IMR-90 (cell line): Measurements from ENCODE around the gene NDST1. TPM values are rescaled to one million over a fixed set of nuclear protein-coding genes. Genes with fewer than 3 reads are reported as not detected.

ENCODE experiments used
- ATAC-seq: fragments of 200-7000 bp; cut with Tn5 transposase; 2 replicates; pipeline ENCODE4 v1.9.1; 2020; ENCODE audit warnings: low read depth, mild to moderate bottlenecking, moderate library complexity
- BruUV-seq: library from RNA; stranded (reverse); fragments of 400-500 nt; replicated peaks from 2 replicates; lab custom pipeline; 2021; lab: Mats Ljungman, UMichigan
- CTCF ChIA-PET: fragments of 300-600 bp; formaldehyde crosslinking; extraction: SDS; loops from one replicate; lab custom pipeline; 2021; ENCODE audit warnings: antibody characterized with exemption; lab: Yijun Ruan, JAX
- POLR2A ChIA-PET: fragments of 300-600 bp; sonication (Branson Sonifier 250); formaldehyde crosslinking; loops from one replicate; lab custom pipeline; 2022; ENCODE audit warnings: antibody characterized with exemption; ENCODE audit not compliant: unreplicated experiment; lab: Charles Lee
- DNase-seq: peaks from one replicate; pipeline ENCODE4 v3.0.0; 2013
- H2AFZ ChIP-seq: replicated peaks from 2 replicates; pipeline ENCODE3; 2013; ENCODE audit warnings: low read length, mild to moderate bottlenecking; ENCODE audit not compliant: poor library complexity
- H2AK5ac ChIP-seq: 2 replicates; pipeline ENCODE4 v1.6.1; 2013; ENCODE audit warnings: low read depth, low read length, inconsistent platforms
- H2AK9ac ChIP-seq: replicated peaks from 2 replicates; pipeline ENCODE3; 2013; ENCODE audit warnings: mild to moderate bottlenecking, low read depth, low read length, moderate library complexity; ENCODE audit not compliant: poor library complexity
- H2BK120ac ChIP-seq: 2 replicates; pipeline ENCODE4 v1.6.1; 2013; ENCODE audit warnings: low read depth, low read length, inconsistent platforms
- H2BK15ac ChIP-seq: 3 replicates; pipeline ENCODE4 v1.6.1; 2013; ENCODE audit warnings: low read depth, low read length, inconsistent platforms
- H2BK20ac ChIP-seq: 2 replicates; pipeline ENCODE4 v1.6.1; 2013; ENCODE audit warnings: low read depth, mild to moderate bottlenecking, inconsistent platforms, low read length, moderate library complexity
- H2BK5ac ChIP-seq: 2 replicates; pipeline ENCODE4 v1.6.1; 2013; ENCODE audit warnings: mild to moderate bottlenecking, low read depth, low read length, inconsistent platforms; ENCODE audit not compliant: poor library complexity, severe bottlenecking
- H3K14ac ChIP-seq: replicated peaks from 2 replicates; pipeline ENCODE4 v1.6.1; 2013; ENCODE audit warnings: low read depth, low read length, inconsistent platforms
- H3K18ac ChIP-seq: 2 replicates; pipeline ENCODE4 v1.6.1; 2013; ENCODE audit warnings: low read depth, low read length, control low read depth
- H3K23ac ChIP-seq: 2 replicates; pipeline ENCODE4 v1.6.1; 2013; ENCODE audit warnings: low read depth, low read length, inconsistent platforms
- H3K27ac ChIP-seq: 2 replicates; pipeline ENCODE4 v1.5.1; 2013; ENCODE audit warnings: mild to moderate bottlenecking, control low read depth, low read length; ENCODE audit not compliant: insufficient read depth
- H3K27me3 ChIP-seq: 2 replicates; pipeline ENCODE4 v1.6.1; 2013; ENCODE audit warnings: low read length; ENCODE audit not compliant: control insufficient read depth, insufficient read depth
- H3K36me3 ChIP-seq: 2 replicates; pipeline ENCODE4 v1.6.1; 2013; ENCODE audit warnings: low read length, mixed read lengths; ENCODE audit not compliant: control insufficient read depth, insufficient read depth
- H3K4ac ChIP-seq: 2 replicates; pipeline ENCODE4 v1.6.1; 2013; ENCODE audit warnings: low read depth, low read length, inconsistent platforms
- H3K4me1 ChIP-seq: 2 replicates; pipeline ENCODE4 v1.6.1; 2013; ENCODE audit warnings: low read length, mixed read lengths; ENCODE audit not compliant: control insufficient read depth, insufficient read depth
- H3K4me2 ChIP-seq: 2 replicates; pipeline ENCODE4 v1.6.1; 2013; ENCODE audit warnings: low read depth, mild to moderate bottlenecking, control low read depth, low read length, moderate library complexity
- H3K4me3 ChIP-seq: 2 replicates; pipeline ENCODE4 v1.5.1; 2013; ENCODE audit warnings: low read depth, mild to moderate bottlenecking, control low read depth, low read length, moderate library complexity; ENCODE audit not compliant: insufficient read depth
- H3K56ac ChIP-seq: 2 replicates; pipeline ENCODE4 v1.6.1; 2013; ENCODE audit warnings: low read length, inconsistent platforms; ENCODE audit not compliant: insufficient read depth; ENCODE audit errors: extremely low read depth
- H3K79me1 ChIP-seq, 2 experiments: 2 replicates each; pipeline ENCODE4 v1.6.1; 2013; ENCODE audit warnings: low read length in 2 of 2, inconsistent platforms in 1 of 2, low read depth in 1 of 2
- H3K9ac ChIP-seq: 2 replicates; pipeline ENCODE4 v1.6.1; 2013; ENCODE audit warnings: low read depth, low read length, control low read depth
- H3K9me1 ChIP-seq: 2 replicates; pipeline ENCODE4 v1.6.1; 2013; ENCODE audit warnings: low read length, inconsistent platforms; ENCODE audit not compliant: insufficient read depth
- H3K9me3 ChIP-seq: 2 replicates; pipeline ENCODE4 v1.6.1; 2013; ENCODE audit warnings: low read length; ENCODE audit not compliant: control insufficient read depth, insufficient read depth
- H4K20me1 ChIP-seq: 2 replicates; pipeline ENCODE4 v1.6.1; 2013; ENCODE audit warnings: low read length, inconsistent platforms; ENCODE audit not compliant: insufficient read depth
- H4K5ac ChIP-seq: 2 replicates; pipeline ENCODE4 v1.6.1; 2013; ENCODE audit warnings: mild to moderate bottlenecking, low read depth, low read length, control low read depth
- H4K8ac ChIP-seq, 2 experiments: 2 replicates each; pipeline ENCODE4 v1.6.1; 2013; ENCODE audit warnings: low read depth in 2 of 2, low read length in 2 of 2, control low read depth in 1 of 2, inconsistent platforms in 1 of 2
- H4K91ac ChIP-seq: 2 replicates; pipeline ENCODE4 v1.6.1; 2013; ENCODE audit warnings: low read depth, low read length, inconsistent platforms; ENCODE audit not compliant: insufficient read depth
- BHLHE40 ChIP-seq: fragments of 150-350 bp; IDR thresholded peaks from 2 replicates; pipeline ENCODE4 v1.6.1; 2016; ENCODE audit warnings: mild to moderate bottlenecking, low read depth, low read length
- RAD21 ChIP-seq: IDR thresholded peaks from 2 replicates; pipeline ENCODE4 v1.6.1; 2012; ENCODE audit warnings: low read length, improper control_type of control experiment
- SMC3 ChIP-seq: fragments of 150-350 bp; IDR thresholded peaks from 2 replicates; pipeline ENCODE4 v1.6.1; 2016; ENCODE audit warnings: low read depth, mild to moderate bottlenecking, antibody characterized with exemption, low read length, moderate library complexity
- dilution Hi-C: fragments of 300-500 bp; cut with HindIII; formaldehyde crosslinking; loops from one replicate; pipeline ENCODE4 v1.14.3; 2018; ENCODE audit warnings: low sequenced_read_pairs; ENCODE audit not compliant: unreplicated experiment
- in situ Hi-C: fragments of 300-500 bp; cut with MboI; formaldehyde crosslinking; loops from 3 replicates; pipeline ENCODE4 v1.14.3; 2019; ENCODE audit warnings: low sequenced_read_pairs, inconsistent platforms, mixed read lengths
- intact Hi-C: fragments of 100-400 bp; cut with micrococcal nuclease; formaldehyde crosslinking; loops from 2 replicates; pipeline ENCODE4 v1.10.0; 2022
- polyA plus RNA-seq, 3 experiments: library from polyadenylated mRNA; depleted of rRNA; stranded (reverse); fragments of >200 nt; gene quantifications; 2 replicates each; pipeline ENCODE4 v1.2.3, GENCODE V29; 2012; ENCODE audit warnings: low replicate concordance in 1 of 3
- total RNA-seq: library from RNA; depleted of rRNA; stranded (reverse); fragments of >200 nt; gene quantifications from 2 replicates; pipeline ENCODE4 v1.2.3, GENCODE V29; 2012
- TF ChIP-seq, protein P1 (sequence below): fragments of 150-350 bp; IDR thresholded peaks from 2 replicates; pipeline ENCODE4 v1.6.1; 2017; ENCODE audit warnings: mild to moderate bottlenecking, antibody characterized with exemption, low read length, low read depth

The NDST1 gene
- total and polyA plus RNA-seq, 2 of the 4 experiments (the other 2 are of a cell fraction): 30.5 to 80.4 TPM

DNA sequence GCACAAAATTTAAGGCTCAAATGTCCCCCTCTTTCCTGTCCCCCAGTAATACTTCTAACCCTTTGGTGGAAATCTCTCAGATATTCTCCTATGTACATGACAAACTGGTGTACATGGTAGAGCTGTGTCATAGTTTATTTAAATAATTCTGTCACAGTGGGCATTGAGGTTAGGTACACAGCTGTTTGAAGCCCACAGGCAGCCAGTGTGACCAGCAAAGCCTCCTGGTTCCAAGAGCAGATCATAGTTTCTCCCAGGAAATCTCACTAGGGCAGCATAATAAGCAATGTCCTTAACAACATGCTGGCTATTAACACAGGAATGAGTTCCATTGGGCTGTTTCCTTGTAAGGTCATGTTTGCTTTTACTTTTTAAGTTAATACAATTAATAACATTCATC, 63.9 kb downstream of the NDST1 start:
- ChIA-PET CTCF (no interaction called here), POLR2A (no interaction called here)
- intact Hi-C loops (no loop called here), in situ Hi-C loops (no loop called here), dilution Hi-C loops (no loop called here)
- Histone ChIP-seq H4K20me1 (no peaks in the 10 kb centered on the region), H2BK5ac (peak overlapping the region; percentile 32), H3K23ac (no peak overlapping the region), H4K91ac (no peak overlapping the region), H3K9me1 (no peaks in the 10 kb centered on the region), H2BK120ac (no peak overlapping the region), H3K36me3 (no peaks in the 10 kb centered on the region), H3K4me1 (peaks cover 11% of the 10 kb centered on the region), H2AK5ac (no peak overlapping the region), H2BK20ac (no peak overlapping the region), H4K8ac (no peak overlapping the region; a peak in 1 of 4 replicates), H3K56ac (no peak overlapping the region), H3K4me3 (no peak overlapping the region), H3K4ac (peak overlapping the region; percentile 69), H2AK9ac (no peak overlapping the region), H3K18ac (peak overlapping the region; percentile 80), H3K27me3 (no peaks in the 10 kb centered on the region), H4K5ac (no peak overlapping the region), H2AFZ (no peak overlapping the region), H3K9ac (no peak overlapping the region), H3K4me2 (no peak overlapping the region), H3K79me1 (no peaks in the 10 kb centered on the region), H3K9me3 (no peaks in the 10 kb centered on the region), H3K27ac (no peak overlapping the region), H3K14ac (no peak overlapping the region; the same call in 1 of the 2 replicates), H2BK15ac (no peak overlapping the region)
- ATAC-seq (no peak), DNase-seq (no peak)
- TF ChIP-seq SMC3 (no peak), BHLHE40 (no peak), RAD21 (no peak)
- TF ChIP-seq, protein P1, sequence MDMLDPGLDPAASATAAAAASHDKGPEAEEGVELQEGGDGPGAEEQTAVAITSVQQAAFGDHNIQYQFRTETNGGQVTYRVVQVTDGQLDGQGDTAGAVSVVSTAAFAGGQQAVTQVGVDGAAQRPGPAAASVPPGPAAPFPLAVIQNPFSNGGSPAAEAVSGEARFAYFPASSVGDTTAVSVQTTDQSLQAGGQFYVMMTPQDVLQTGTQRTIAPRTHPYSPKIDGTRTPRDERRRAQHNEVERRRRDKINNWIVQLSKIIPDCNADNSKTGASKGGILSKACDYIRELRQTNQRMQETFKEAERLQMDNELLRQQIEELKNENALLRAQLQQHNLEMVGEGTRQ: no peak
- BruUV-seq: no TSS peak
